HG02588 (cell line): ENCODE measurements around the gene ITGAL.
"Not testable (repeated sequence)": the region's sequence is repeated elsewhere in the genome, so short reads cannot be mapped to it uniquely, and the experiment has no call there.

Experiments used
- ATAC-seq: cut with Tn5 transposase; IDR thresholded peaks from one replicate; pipeline ENCODE4 v1.9.1; 2021; ENCODE audit warnings: mild to moderate bottlenecking, moderate library complexity; ENCODE audit not compliant: unreplicated experiment

Gene ITGAL

DNA sequence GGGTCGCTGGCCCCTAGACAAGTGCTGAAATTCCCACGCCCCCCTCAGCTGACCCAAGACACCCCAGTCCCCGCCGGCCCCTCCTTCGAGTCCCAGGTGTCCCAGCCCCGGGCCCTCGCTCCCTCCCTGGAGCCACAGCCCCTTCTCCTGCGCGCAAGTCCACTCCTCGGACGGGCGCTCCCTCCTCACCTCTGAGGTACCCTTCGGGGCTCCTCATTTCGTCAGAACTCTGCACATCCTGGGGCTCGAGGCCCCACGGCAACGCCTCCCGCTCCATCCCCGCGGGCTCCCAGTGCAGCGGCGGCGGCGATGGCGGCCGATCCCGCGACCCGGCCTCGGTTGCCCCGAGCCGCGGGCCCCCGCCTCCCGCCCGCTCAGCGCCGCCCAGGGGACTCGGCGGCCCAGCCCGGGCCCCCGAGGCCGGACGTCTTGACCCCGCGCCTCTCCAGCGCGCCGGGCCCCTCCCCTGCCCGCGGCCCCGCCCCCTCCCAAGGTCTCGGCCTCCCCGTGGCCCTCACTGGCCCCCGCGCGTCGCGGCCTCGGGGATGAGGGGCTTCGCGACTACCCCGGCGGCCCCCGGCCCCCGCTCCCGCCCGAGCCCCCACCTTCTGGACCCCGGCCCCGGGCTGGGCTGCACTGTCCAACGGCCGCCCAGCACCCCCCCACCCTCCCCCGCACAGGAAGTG is 53.7 kb downstream of the ITGAL start, which contains the start of gene ZNF768:
ZNF768 (minus strand) TSS at position 430 of the 686 bp plus-strand sequence; CDS start at position 277, 153 bp downstream.
- peak; percentile 31 for ATAC-seq

GRCh38 chr16:30526823-30527634 is 54.5 kb downstream of the ITGAL start:
- peak; percentile 76 for ATAC-seq

DNA sequence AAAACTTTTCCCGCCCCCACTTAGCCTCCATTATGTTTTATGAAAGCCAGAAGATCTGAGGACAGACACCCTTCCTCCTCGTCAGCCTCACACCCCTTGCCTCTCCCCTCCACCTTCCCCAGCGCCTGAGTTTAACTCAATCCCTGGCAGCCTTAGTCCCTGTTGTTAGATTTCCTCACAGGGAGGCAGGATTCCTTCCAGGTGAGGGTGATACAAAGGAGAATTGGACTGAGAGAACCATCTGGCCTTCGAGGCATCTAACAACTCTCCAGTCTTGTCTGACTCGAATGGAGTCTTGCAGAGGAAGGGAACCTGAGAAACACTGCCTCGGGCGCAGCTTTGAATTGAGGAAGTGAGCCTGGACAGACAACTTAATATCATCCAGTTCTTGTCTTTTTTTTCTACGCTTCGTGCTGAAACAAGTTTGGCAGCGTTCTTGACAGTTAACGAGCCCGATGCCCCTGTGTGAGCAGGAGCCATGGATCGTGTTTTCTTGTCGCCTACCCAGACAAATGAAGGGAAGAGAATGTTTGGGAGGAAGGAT is 55.2 kb downstream of the ITGAL start:
- no peak for ATAC-seq

GRCh38 chr16:30528799-30529457 is 56.4 kb downstream of the ITGAL start:
- ATAC-seq: no peak

GRCh38 chr16:30530163-30531037 is 57.9 kb downstream of the ITGAL start:
- ATAC-seq: no peak

GRCh38 chr16:30532285-30533145 is 60.0 kb downstream of the ITGAL start:
- no peak for ATAC-seq

DNA sequence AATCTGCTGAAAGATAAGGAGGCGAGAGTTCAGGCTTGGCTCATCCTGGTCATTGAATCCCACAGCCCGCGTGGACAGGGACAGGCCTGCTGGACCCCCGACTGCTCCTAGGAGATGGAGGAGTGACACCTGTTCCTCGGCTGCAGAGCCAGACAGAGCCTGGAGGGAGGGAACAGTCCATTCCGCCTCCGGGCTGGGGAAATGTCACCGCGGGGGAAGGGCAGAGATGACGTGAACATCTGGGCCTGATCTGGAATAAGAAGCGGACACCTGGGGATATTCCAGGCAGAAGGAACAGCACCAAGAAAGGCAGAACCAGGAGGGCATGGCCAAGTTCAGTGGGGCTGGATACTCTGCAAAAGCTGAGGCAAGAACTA is 60.6 kb downstream of the ITGAL start:
- no peak for ATAC-seq

- ATAC-seq: peak; percentile 25
Measured at GRCh38 chr16:30533748-30534367, 61.3 kb downstream of the ITGAL start.

- ATAC-seq: peak; percentile 57
Measured at GRCh38 chr16:30534368-30535105, 62.0 kb downstream of the ITGAL start, which contains the start of gene ZNF747. Gene ZNF747 (minus strand): TSS chr16:30534858. CDS start chr16:30534679, 179 bp downstream.

DNA sequence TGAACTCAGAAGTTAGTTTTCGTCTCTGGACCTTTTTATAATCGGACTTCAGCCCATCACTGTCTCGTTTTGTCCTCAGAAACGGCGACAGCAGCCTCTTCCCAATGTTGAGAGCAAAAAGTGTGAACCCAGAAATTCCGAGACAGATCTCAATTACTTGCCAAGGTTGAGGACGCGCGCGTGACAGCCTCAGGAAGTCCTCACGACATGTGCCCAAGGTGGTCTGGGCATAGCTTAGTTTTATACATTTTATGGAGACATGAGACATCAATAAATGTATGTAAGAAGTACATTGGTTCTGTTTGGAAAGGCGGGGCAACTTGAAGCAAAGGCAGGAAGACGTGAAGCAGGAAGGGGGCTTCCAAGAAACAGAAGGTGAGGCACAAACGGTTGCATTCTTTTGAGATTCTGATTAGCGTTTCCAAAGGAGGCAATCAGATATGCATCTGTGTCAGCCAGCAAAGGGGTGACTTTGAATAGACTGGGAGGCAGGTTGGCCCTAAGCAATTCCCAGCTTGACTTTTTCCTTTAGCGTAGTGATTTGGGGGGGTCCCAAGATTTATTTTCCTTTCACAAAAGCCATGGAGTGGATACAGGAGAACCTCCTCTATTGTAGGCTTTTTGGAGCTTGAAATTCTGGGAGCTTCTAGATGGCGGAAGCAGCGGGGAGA is 62.7 kb downstream of the ITGAL start:
- ATAC-seq: no peak

GRCh38 chr16:30535777-30536190 is 63.2 kb downstream of the ITGAL start:
- ATAC-seq: no peak

DNA sequence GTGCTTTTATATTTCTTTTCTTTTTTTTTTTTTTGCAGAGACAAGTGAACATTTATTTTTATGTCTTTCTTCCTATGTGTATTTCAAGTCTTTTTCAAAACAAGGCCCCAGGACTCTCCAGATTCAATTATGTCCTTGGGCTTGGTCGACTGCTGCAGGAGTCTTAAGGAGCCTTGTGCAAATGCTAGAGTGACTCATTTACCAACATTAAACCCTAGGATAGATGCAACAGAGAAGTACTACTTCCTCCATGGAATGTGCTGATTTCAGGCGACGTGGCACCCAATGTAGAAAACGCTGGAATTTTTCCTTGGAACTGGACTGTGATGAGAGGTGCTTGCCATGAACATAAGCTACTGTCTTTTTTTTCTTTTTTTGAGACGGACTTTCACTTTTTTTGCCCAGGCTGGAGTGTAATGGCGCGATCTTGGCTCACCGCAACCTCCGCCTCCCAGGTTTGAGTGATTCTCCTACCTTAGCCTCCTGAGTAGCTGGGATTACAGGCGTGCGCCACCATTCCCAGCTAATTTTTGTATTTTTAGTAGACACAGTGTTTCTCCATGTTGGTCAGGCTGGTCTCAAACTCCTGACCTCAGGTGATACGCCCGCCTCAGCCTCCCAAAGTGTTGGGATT is 64.0 kb downstream of the ITGAL start:
- not testable (repeated sequence) for ATAC-seq

DNA sequence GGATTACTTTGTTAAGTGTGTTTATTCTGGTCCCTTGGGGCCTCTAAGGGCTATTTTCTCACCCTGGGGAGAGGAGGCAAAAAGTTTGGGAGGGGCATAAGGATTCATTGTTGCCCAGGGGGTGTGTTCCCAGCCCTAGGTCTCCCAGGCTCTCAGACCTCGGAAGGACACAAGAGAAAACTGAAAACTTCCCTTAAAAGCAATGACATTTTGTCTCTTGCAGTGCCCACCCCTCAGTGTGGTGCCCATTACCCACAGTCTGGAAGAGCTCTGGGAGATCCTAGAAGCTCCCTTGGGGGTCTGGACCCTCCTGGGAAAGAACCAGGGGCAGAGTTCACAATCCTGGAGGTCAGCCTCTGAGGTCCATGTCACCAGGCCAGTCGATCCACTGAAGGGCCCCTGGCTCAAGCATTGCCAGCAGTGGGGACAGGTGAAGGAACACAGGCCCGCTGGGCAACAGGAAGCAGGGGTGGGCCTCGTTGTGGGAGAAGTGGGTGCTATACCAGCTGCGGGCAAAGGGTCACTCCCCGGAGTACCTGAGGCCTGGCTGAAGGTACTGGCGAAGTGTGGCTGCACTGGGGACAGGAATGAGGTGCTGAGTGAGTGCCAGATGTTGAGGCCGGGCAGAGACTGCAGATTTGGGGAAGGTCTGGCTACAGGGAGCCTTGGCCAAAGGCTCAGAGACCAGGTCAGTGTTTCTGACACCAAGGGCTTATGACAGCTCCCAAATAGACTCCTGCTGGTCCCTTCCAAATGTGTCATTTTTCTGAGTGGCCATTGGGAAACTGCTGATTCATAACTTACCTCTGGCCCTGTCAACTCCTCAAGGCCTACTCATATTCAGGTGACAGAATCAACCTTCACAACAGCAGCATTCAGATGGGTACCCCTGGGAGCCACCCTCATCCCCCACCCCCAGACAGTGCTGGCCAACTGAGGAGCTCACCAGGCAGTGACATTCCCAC is 66.7 kb downstream of the ITGAL start:
- no peak for ATAC-seq

DNA sequence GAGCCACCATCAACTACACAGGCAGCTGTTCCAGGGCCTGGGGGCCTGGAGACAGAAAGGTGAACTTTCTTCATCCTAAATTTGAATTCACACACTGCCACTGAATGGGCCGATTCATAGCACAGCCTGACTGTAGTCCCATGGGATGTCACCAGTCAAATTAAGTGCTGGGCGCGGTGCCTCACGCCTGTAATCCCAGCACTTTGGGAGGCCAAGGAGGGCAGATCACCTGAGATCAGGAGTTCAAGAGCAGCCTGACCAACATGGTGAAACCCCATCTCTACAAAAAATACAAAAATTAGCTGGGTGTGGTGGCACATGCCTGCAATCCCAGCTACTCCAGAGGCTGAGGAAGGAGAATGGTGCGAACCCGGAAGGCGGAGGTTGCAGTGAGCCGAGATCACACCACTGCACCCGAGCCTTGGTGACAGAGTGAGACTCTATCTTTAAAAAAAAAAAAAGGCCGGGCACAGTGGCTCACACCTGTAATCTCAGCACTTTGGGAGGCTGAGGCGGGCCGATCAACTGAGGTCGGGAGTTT is 67.5 kb downstream of the ITGAL start:
- not testable (repeated sequence) for ATAC-seq

DNA sequence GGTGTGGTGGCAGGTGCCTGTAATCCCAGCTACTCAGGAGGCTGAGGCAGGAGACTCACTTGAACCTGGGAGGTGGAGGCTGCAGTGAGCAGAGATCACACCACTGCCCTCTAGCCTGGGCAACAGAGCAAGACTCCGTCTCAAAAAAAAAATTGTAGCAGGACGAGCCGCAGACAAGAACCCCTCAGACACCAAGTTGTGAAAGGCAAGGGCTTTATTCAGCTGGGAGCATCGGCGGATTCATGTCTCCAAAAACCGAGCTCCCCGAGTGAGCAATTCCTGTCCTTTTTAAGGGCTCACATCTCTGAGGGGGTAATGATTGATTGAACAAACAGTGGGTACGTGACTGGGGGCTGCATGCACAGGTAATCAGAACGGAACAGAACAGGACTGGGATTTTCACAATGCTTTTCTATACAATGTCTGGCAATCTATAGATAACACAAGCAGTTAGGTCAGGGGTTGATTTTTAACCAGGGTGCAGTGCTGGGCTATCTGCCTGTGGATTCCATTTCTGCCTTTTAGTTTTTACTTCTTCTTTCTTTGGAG is 68.4 kb downstream of the ITGAL start:
- not testable (repeated sequence) for ATAC-seq
